ENCODE measurements around the gene SPEM3. TPM values are rescaled to one million over a fixed set of nuclear protein-coding genes. Genes with fewer than 3 reads are reported as not detected.

SPEM3 gene
- total and polyA plus RNA-seq, 10 donors = not detected

- Histone ChIP-seq H3K27me3 (replicated peaks in 1 of 7) (no peaks in the 10 kb centered on the region), H3K27ac (no peak overlapping the region), H3K4me3 (no peak overlapping the region), H3K4me1 (peaks cover 7 to 40% (median 34%) of the 10 kb centered on the region in 6 donors), H3K9me3 (no peaks in the 10 kb centered on the region), H3K36me3 (peaks cover 0 to 21% (median under 1%) of the 10 kb centered on the region in 6 donors)
- intact Hi-C loops (cut with DNase I; ENCODE audit: low total_unique reads) = no loop called here
- 89 to 94% (median 92%) methylated on average over 4 of the region's 4 CpGs for WGBS, 5 donors
- DNase-seq = no peak
- no peak for TF ChIP-seq POLR2AphosphoS5 (IDR thresholded peaks at IDR 0.05)
- no peak for TF ChIP-seq POLR2A (IDR thresholded peaks at IDR 0.05)
- TF ChIP-seq, protein P1, sequence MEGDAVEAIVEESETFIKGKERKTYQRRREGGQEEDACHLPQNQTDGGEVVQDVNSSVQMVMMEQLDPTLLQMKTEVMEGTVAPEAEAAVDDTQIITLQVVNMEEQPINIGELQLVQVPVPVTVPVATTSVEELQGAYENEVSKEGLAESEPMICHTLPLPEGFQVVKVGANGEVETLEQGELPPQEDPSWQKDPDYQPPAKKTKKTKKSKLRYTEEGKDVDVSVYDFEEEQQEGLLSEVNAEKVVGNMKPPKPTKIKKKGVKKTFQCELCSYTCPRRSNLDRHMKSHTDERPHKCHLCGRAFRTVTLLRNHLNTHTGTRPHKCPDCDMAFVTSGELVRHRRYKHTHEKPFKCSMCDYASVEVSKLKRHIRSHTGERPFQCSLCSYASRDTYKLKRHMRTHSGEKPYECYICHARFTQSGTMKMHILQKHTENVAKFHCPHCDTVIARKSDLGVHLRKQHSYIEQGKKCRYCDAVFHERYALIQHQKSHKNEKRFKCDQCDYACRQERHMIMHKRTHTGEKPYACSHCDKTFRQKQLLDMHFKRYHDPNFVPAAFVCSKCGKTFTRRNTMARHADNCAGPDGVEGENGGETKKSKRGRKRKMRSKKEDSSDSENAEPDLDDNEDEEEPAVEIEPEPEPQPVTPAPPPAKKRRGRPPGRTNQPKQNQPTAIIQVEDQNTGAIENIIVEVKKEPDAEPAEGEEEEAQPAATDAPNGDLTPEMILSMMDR (IDR thresholded peaks at IDR 0.05 in 8 of 11, conservative IDR thresholded peaks at IDR 0.05 in 3 of 11) = no peak
Measured at GRCh38 chr17:7396147-7396546, 32.5 kb upstream of the SPEM3 start.

GRCh38 chr17:7398612-7399011, 30.0 kb upstream of the SPEM3 start:
- Histone ChIP-seq H3K27ac (no peak overlapping the region), H3K9me3 (no peaks in the 10 kb centered on the region), H3K27me3 (replicated peaks in 1 of 7) (no peaks in the 10 kb centered on the region), H3K4me3 (no peak overlapping the region), H3K36me3 (no peaks in the 10 kb centered on the region), H3K4me1 (peaks cover 9 to 37% (median 30%) of the 10 kb centered on the region in 6 donors)
- no peak for DNase-seq
- intact Hi-C loops (cut with DNase I; ENCODE audit: low total_unique reads) = no loop called here
- TF ChIP-seq POLR2AphosphoS5 (IDR thresholded peaks at IDR 0.05) = no peak
- TF ChIP-seq, protein P1 (IDR thresholded peaks at IDR 0.05 in 8 of 11, conservative IDR thresholded peaks at IDR 0.05 in 3 of 11) = no peak
- TF ChIP-seq POLR2A (IDR thresholded peaks at IDR 0.05) = no peak
- 84 to 96% (median 90%) methylated on average over 2 of the region's 2 CpGs for WGBS, 5 donors

- H3K27ac ChIP-seq = peak overlapping the region; percentile 72 to 91 (median 83)
- H3K36me3 ChIP-seq = no peaks in the 10 kb centered on the region
- intact Hi-C loops (cut with DNase I; ENCODE audit: low total_unique reads) = no loop called here
- TF ChIP-seq POLR2AphosphoS5 (IDR thresholded peaks at IDR 0.05) (no peak), POLR2A (IDR thresholded peaks at IDR 0.05) (no peak)
- TF ChIP-seq, protein P1 (IDR thresholded peaks at IDR 0.05 in 8 of 11, conservative IDR thresholded peaks at IDR 0.05 in 3 of 11) = no peak
- H3K9me3 ChIP-seq = no peaks in the 10 kb centered on the region
- H3K4me3 ChIP-seq = peak overlapping the region; percentile 46 to 90 (median 66)
- 17 to 26% (median 17%) methylated on average over 12 to 16 of the region's 16 CpGs for WGBS, 5 donors
- peak; percentile 84 for DNase-seq
- H3K4me1 ChIP-seq = peaks cover 8 to 42% (median 26%) of the 10 kb centered on the region in 6 donors
- H3K27me3 ChIP-seq (replicated peaks in 1 of 7) = peaks cover 0 to 21% (median 7%) of the 10 kb centered on the region in 7 donors
Measured at GRCh38 chr17:7403043-7403726, 25.5 kb upstream of the SPEM3 start.

DNA sequence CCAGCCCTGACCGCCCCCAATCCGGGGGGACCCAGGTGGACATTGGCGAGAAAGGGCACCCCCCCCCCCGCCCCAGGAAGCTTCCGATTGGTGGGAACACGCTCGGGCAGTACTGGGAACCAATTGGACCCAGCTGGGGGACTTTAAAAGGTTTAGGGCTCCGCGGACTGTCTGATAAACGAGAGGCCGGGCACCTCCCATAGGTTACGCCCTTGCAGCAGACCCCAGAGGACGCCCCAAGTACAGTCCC, 25.0 kb upstream of the SPEM3 start:
- peaks cover 0 to 25% (median 7%) of the 10 kb centered on the region in 7 donors for H3K27me3 ChIP-seq (replicated peaks in 1 of 7)
- no peak for DNase-seq
- intact Hi-C loops (cut with DNase I; ENCODE audit: low total_unique reads) = no loop called here
- TF ChIP-seq, protein P1 (IDR thresholded peaks at IDR 0.05 in 8 of 11, conservative IDR thresholded peaks at IDR 0.05 in 3 of 11) = peak in 1 of 11 experiments; percentile 7
- TF ChIP-seq POLR2A (IDR thresholded peaks at IDR 0.05) (no peak), POLR2AphosphoS5 (IDR thresholded peaks at IDR 0.05) (no peak)
- peak overlapping the region; percentile 46 to 90 (median 66) for H3K4me3 ChIP-seq
- 0 to 1% (median 0%) methylated on average over 7 to 13 of the region's 13 CpGs for WGBS, 5 donors
- H3K9me3 ChIP-seq = no peaks in the 10 kb centered on the region
- H3K27ac ChIP-seq = peak overlapping the region; percentile 72 to 91 (median 83)
- no peaks in the 10 kb centered on the region for H3K36me3 ChIP-seq
- peaks cover 8 to 43% (median 26%) of the 10 kb centered on the region in 6 donors for H3K4me1 ChIP-seq

Data from spleen (tissue), 11 donors.